Measurements from ENCODE around the gene RIPOR2. TPM values are rescaled to one million over a fixed set of nuclear protein-coding genes. Genes with fewer than 3 reads are reported as not detected.

Gene RIPOR2
- total and polyA plus RNA-seq, 10 of the 15 experiments (the other 5 are each of a cell fraction or from before 2014, with no cell fraction given), result 22.2 to 48.2 (median 34.7) TPM

DNA sequence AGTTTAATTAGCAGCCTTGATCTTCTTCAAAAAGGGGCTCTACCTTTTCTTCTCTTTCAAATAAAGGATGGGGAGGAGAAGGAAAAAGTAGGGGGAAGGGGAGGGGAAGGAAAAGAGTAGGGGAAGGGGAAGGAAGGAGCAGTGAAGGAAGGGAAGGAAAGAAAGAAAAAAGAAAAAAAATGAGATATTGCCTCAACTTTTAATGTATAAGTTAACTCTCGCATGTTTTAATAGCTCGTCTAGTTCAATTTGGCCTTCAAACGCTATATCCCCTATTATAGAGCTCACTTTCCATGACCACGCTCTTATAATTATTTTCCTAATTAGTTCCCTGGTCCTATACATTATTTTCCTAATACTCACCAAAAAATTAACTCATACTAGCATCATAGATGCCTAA is 11.9 kb upstream of the RIPOR2 start:
- no peak overlapping the region for H3K27ac ChIP-seq (ENCODE audit: control insufficient read depth, insufficient read depth)
- SMC1A ChIA-PET (ENCODE audit: uncharacterized antibody, unreplicated experiment), result interaction anchor here (5.8 to 8.1 kb wide), 2 partner anchors 12 to 44 kb away, joined by 62 to 132 read pairs; partner anchors contain the start of gene RIPOR2
- no peaks in the 10 kb centered on the region for H3K27me3 ChIP-seq (replicated peaks in 1 of 2; ENCODE audit: control insufficient read depth in 2 of 2, insufficient read depth in 2 of 2, low read length in 1 of 2)
- no peak overlapping the region for H2AFZ ChIP-seq (ENCODE audit: control insufficient read depth, low read depth, low read length)
- H4K20me1 ChIP-seq (ENCODE audit: control insufficient read depth, insufficient read depth), result no peaks in the 10 kb centered on the region
- BruUV-seq (replicated peaks), result no TSS peak
- peaks cover 44% of the 10 kb centered on the region for H3K4me1 ChIP-seq (ENCODE audit: control insufficient read depth, insufficient read depth, low read length)
- POLR2A ChIA-PET, result interaction anchor here (2.2 to 4.5 kb wide), 3 partner anchors 9 to 14 kb away, joined by 8 to 22 read pairs (median 17); partner anchors contain the start of gene RIPOR2
- in situ Hi-C loops (cut with MboI), result no loop called here
- no peak overlapping the region for H3K4me3 ChIP-seq
- TF ChIP-seq RUNX3 (IDR thresholded peaks at IDR 0.05; ENCODE audit: low read length) (no peak), NR2C1 (IDR thresholded peaks at IDR 0.05) (no peak), HDAC2 (IDR thresholded peaks at IDR 0.05) (no peak), ZNF622 (IDR thresholded peaks at IDR 0.05) (no peak), GATAD2B (conservative IDR thresholded peaks at IDR 0.05; ENCODE audit: low read depth) (no peak), RAD21 (IDR thresholded peaks at IDR 0.05; ENCODE audit: insufficient read depth, low read depth, low read length) (no peak), SREBF1 (IDR thresholded peaks at IDR 0.05; ENCODE audit: low read length) (no peak), SIX5 (IDR thresholded peaks at IDR 0.05; ENCODE audit: low read depth, low read length, severe bottlenecking) (no peak), ZNF207 (IDR thresholded peaks at IDR 0.05; ENCODE audit: borderline replicate concordance) (no peak), NR2F1 (conservative IDR thresholded peaks at IDR 0.05) (no peak), IKZF2 (IDR thresholded peaks at IDR 0.05) (no peak), ZNF274 (IDR thresholded peaks at IDR 0.05; ENCODE audit: insufficient read depth, insufficient read length) (no peak)
- TF ChIP-seq, protein P1, sequence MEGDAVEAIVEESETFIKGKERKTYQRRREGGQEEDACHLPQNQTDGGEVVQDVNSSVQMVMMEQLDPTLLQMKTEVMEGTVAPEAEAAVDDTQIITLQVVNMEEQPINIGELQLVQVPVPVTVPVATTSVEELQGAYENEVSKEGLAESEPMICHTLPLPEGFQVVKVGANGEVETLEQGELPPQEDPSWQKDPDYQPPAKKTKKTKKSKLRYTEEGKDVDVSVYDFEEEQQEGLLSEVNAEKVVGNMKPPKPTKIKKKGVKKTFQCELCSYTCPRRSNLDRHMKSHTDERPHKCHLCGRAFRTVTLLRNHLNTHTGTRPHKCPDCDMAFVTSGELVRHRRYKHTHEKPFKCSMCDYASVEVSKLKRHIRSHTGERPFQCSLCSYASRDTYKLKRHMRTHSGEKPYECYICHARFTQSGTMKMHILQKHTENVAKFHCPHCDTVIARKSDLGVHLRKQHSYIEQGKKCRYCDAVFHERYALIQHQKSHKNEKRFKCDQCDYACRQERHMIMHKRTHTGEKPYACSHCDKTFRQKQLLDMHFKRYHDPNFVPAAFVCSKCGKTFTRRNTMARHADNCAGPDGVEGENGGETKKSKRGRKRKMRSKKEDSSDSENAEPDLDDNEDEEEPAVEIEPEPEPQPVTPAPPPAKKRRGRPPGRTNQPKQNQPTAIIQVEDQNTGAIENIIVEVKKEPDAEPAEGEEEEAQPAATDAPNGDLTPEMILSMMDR (IDR thresholded peaks at IDR 0.05 in 2 of 3, conservative IDR thresholded peaks at IDR 0.05 in 1 of 3; ENCODE audit: control insufficient read depth in 2 of 3, extremely low read depth in 1 of 3, insufficient read depth in 1 of 3, low read depth in 3 of 3, low read length in 3 of 3), result no peak
- TF ChIP-seq, protein P2, sequence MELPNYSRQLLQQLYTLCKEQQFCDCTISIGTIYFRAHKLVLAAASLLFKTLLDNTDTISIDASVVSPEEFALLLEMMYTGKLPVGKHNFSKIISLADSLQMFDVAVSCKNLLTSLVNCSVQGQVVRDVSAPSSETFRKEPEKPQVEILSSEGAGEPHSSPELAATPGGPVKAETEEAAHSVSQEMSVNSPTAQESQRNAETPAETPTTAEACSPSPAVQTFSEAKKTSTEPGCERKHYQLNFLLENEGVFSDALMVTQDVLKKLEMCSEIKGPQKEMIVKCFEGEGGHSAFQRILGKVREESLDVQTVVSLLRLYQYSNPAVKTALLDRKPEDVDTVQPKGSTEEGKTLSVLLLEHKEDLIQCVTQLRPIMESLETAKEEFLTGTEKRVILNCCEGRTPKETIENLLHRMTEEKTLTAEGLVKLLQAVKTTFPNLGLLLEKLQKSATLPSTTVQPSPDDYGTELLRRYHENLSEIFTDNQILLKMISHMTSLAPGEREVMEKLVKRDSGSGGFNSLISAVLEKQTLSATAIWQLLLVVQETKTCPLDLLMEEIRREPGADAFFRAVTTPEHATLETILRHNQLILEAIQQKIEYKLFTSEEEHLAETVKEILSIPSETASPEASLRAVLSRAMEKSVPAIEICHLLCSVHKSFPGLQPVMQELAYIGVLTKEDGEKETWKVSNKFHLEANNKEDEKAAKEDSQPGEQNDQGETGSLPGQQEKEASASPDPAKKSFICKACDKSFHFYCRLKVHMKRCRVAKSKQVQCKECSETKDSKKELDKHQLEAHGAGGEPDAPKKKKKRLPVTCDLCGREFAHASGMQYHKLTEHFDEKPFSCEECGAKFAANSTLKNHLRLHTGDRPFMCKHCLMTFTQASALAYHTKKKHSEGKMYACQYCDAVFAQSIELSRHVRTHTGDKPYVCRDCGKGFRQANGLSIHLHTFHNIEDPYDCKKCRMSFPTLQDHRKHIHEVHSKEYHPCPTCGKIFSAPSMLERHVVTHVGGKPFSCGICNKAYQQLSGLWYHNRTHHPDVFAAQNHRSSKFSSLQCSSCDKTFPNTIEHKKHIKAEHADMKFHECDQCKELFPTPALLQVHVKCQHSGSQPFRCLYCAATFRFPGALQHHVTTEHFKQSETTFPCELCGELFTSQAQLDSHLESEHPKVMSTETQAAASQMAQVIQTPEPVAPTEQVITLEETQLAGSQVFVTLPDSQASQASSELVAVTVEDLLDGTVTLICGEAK (IDR thresholded peaks at IDR 0.05; ENCODE audit: borderline replicate concordance), result no peak
- H3K9me3 ChIP-seq (replicated peaks; ENCODE audit: control insufficient read depth, insufficient read depth, low read length), result peaks cover 8% of the 10 kb centered on the region
- 98% methylated on average over 4 of the region's 4 CpGs for WGBS (ENCODE audit: insufficient coverage, insufficient replicate concordance, low lambda C conversion rate, missing lambda C conversion rate)
- RAD21 ChIA-PET (ENCODE audit: unreplicated experiment), result interaction anchor here (1.0 to 5.8 kb wide), 3 partner anchors 8 to 44 kb away, joined by 4 to 123 read pairs (median 15); partner anchors contain the start of gene RIPOR2
- H3K9ac ChIP-seq (ENCODE audit: control insufficient read depth, insufficient read depth, low read length), result no peak overlapping the region
- CTCF ChIA-PET, result interaction anchor here (6.8 kb wide), 1 partner anchor 11 kb away, joined by 123 read pairs; the partner anchor contains the start of gene RIPOR2
- H3K36me3 ChIP-seq (ENCODE audit: control insufficient read depth in 2 of 2, insufficient read depth in 2 of 2, low read length in 1 of 2), result no peaks in the 10 kb centered on the region
- H3K4me2 ChIP-seq (ENCODE audit: control insufficient read depth, insufficient read depth), result no peak overlapping the region
- no peaks in the 10 kb centered on the region for H3K79me2 ChIP-seq (ENCODE audit: control insufficient read depth, insufficient read depth, low read length)
- DNase-seq (ENCODE audit: low read depth, low spot score) (no peak), ATAC-seq (no peak), FAIRE-seq (no peak)
- intact Hi-C loops (cut with micrococcal nuclease; ENCODE audit: unreplicated experiment), result no loop called here
